HL-60 (cell line): ENCODE results near the gene EBF4.
A peak's percentile ranks its signal among the peaks of the same experiment; 100 is the strongest.
"Not testable (repeated sequence)": the region's sequence is repeated elsewhere in the genome, so short reads cannot be mapped to it uniquely, and the experiment has no call there.

Source experiments
- DNase-seq, 2 experiments: peaks; one replicate each; pipeline ENCODE4 v3.0.0-alpha.2; 2010 to 2020; ENCODE audit warnings: low read depth in 1 of 2, low spot score in 1 of 2
- H3K27ac ChIP-seq: fragments of 250-450 bp; sonication (Bioruptor Pico); replicated peaks from 2 replicates; pipeline ENCODE4 v1.5.1; 2020; ENCODE audit warnings: mild to moderate bottlenecking, moderate library complexity
- H3K27me3 ChIP-seq: fragments of 250-450 bp; sonication (Bioruptor Pico); 2 replicates; pipeline ENCODE4 v1.5.1; 2021; ENCODE audit warnings: mild to moderate bottlenecking, moderate library complexity; ENCODE audit not compliant: insufficient read depth, poor library complexity, severe bottlenecking
- H3K4me3 ChIP-seq: replicated peaks from 2 replicates; pipeline ENCODE4 v1.5.1; 2011; ENCODE audit warnings: mild to moderate bottlenecking, control low read depth, low read length; ENCODE audit not compliant: insufficient read depth
- CTCF ChIP-seq: IDR thresholded peaks from one replicate; pipeline ENCODE4 v1.5.1; 2011; ENCODE audit warnings: low read length, control low read depth, inconsistent platforms; ENCODE audit not compliant: insufficient read depth
- GABPA ChIP-seq: IDR thresholded peaks from 2 replicates; pipeline ENCODE4 v1.6.1; 2012; ENCODE audit warnings: low read depth
- POLR2AphosphoS5 ChIP-seq: IDR thresholded peaks from 2 replicates; pipeline ENCODE4 v1.6.1; 2012; ENCODE audit warnings: low read depth
- REST ChIP-seq: IDR thresholded peaks from 2 replicates; pipeline ENCODE4 v1.6.1; 2012; ENCODE audit warnings: low read depth; ENCODE audit not compliant: insufficient replicate concordance
- SPI1 ChIP-seq: IDR thresholded peaks from 2 replicates; pipeline ENCODE4 v1.6.1; 2012; ENCODE audit warnings: low read depth, mild to moderate bottlenecking, borderline replicate concordance

EBF4 gene

DNA sequence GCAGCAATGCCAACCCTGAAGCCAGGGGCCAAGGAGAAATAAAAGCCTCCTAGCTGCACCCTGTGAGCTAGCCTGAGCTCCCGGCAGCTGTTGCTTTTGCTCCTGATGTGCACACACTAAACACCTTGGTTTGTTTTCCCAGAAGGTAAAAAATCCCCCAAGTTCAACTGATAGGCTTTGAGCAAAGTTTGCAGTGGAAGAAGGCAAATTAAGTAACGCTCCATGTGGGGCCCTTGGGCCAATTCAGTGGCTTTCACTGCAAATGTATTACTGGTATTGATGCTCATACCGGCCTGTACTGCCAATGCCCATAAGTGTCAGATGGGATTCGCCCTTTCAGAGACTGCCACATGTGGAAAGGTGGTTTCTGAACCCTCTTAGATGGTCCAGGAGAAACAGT is 19.1 kb upstream of the EBF4 start:
- H3K4me3 ChIP-seq, result no peak overlapping the region
- DNase-seq, result no peak
- no peak overlapping the region for H3K27ac ChIP-seq
- no peak for TF ChIP-seq POLR2AphosphoS5
- TF ChIP-seq REST, result no peak
- TF ChIP-seq GABPA, result no peak
- H3K27me3 ChIP-seq, result no peaks in the 10 kb centered on the region

DNA sequence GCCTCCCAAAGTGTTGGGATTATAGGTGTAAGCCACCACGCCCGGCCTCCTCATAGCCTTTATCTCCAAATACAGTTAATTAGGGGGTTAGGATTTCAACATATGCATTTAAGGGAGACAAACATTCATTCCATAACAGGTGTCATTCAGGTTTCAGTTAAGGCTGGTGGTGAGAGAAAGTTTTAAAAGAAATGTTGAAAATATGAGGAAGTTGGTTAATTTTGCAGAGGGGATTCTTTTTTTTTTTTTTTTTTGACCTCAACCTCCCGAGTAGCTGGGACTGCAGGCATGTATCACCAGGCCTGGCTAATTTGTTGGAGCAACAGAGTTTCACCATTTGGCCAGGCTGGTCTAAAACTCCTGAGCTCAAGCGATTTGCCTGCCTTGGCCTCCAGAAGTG is 12.5 kb upstream of the EBF4 start:
- Histone ChIP-seq H3K27ac (peak overlapping the region; percentile 52), H3K4me3 (no peak overlapping the region), H3K27me3 (no peaks in the 10 kb centered on the region)
- no peak for TF ChIP-seq POLR2AphosphoS5
- TF ChIP-seq SPI1, result peak; percentile 13; the same call in 1 of the 2 replicates
- DNase-seq, result peak in 1 of 2 experiments; percentile 52

DNA sequence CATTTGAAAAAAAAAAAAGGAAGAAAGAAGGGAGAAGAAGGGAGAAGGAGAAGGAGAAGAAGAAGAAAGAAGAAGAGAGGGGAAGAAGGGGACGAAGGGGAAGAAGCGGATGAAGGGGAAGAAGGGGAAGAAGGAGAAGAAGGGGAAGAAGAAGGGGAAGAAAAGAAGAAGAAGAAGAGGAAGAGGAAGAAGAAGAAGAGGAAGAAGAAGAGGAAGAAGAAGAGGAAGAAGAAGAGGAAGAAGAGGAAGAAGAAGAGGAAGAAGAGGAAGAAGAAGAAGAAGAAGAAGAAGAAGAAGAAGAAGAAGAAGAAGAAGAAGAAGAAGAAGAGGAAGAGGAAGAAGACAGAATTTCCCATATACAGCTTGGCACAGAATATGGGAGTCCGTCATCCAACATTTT is 10.5 kb upstream of the EBF4 start:
- not testable (repeated sequence) for H3K27me3 ChIP-seq

GRCh38 chr20:2684817-2685216 is 7.8 kb upstream of the EBF4 start:
- TF ChIP-seq SPI1, result peak; percentile 62; the same call in 1 of the 2 replicates
- not testable (repeated sequence) for H3K4me3 ChIP-seq, H3K27me3 ChIP-seq
- peak overlapping the region; percentile 70 for H3K27ac ChIP-seq
- peak; percentile 75 to 79 for DNase-seq

More for the DNA sequence above, 10.5 kb upstream of the EBF4 start:
- H3K4me3 ChIP-seq, H3K27ac ChIP-seq, DNase-seq: not testable (repeated sequence)
- TF ChIP-seq SPI1, result peak; percentile 37; the same call in 1 of the 2 replicates

DNA sequence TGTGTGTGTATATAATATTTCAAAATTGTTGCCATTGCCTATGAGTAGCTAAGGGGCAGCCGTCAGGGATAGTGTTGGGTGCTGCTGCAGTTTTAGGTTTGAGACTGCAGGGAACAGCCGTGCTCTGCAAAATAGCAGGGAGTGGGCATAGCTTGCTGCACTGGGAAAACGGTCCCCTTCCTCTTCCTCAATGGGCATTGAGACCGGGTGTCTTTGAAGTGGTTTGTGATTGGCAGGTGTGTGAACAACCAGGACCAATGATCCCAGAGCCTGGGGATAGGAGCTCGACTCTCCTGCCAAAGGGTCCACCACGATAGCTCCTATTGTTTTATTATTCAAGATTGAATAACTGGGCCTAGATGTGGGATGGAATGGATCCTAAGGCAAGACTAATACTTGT is 5.1 kb upstream of the EBF4 start:
- no peak for DNase-seq
- Histone ChIP-seq H3K27ac (no peak overlapping the region), H3K27me3 (peaks cover 10% of the 10 kb centered on the region), H3K4me3 (no peak overlapping the region)
- TF ChIP-seq POLR2AphosphoS5, result no peak
- TF ChIP-seq CTCF, result no peak

DNA sequence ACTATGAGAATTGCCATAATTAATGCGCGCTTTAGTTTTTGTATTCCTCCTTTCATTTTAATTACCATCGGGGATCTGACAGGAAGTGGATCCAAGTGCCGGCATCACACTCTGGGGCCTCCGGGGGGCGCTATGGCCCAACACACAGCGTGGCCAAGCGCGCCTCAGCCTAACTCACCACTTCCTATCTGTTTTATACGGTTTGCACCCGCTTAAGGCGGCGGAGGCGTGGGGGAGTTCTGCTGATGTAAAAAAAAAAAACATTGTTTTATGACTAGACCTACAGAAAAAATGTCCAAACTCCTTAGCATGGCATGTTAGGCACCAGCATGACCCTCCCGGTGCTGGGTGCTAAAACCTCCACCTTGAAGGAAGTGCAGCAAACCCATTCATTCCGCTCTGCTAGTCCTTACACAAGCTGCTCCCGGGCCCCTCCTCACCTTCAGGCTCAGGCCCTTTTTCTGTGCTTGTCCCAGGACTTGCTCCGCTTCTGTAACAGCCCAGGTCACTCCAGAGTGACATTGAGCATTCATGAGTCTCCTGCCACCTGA is 4.5 kb upstream of the EBF4 start:
- no peak overlapping the region for H3K4me3 ChIP-seq
- H3K27ac ChIP-seq, result no peak overlapping the region
- peak; percentile 84 for TF ChIP-seq CTCF
- TF ChIP-seq POLR2AphosphoS5, result no peak
- TF ChIP-seq REST, result no peak
- TF ChIP-seq SPI1, result peak; percentile 86
- no peak for TF ChIP-seq GABPA
- DNase-seq, result peak; percentile 67 to 81
- peaks cover 10% of the 10 kb centered on the region for H3K27me3 ChIP-seq
